ENCODE results near the gene GDPD4.

- TF ChIP-seq CTCF (IDR thresholded peaks at IDR 0.05) (no peak), ZFP36 (IDR thresholded peaks at IDR 0.05; ENCODE audit: borderline replicate concordance, partially characterized antibody) (no peak), CHD2 (IDR thresholded peaks at IDR 0.05; ENCODE audit: low read length, partially characterized antibody) (no peak)
Measured at GRCh38 chr11:77269484-77270123, 31.9 kb downstream of the GDPD4 start.
